AML-193 (cell line): Measurements from ENCODE around the gene MCOLN2.
"Not testable (repeated sequence)": the region's sequence is repeated elsewhere in the genome, so short reads cannot be mapped to it uniquely, and the experiment has no call there.

Experiments used
- DNase-seq, 2 experiments: peaks; one replicate each; lab custom pipeline; 2025; lab: John Stamatoyannopoulos, UW

MCOLN2 gene

DNA sequence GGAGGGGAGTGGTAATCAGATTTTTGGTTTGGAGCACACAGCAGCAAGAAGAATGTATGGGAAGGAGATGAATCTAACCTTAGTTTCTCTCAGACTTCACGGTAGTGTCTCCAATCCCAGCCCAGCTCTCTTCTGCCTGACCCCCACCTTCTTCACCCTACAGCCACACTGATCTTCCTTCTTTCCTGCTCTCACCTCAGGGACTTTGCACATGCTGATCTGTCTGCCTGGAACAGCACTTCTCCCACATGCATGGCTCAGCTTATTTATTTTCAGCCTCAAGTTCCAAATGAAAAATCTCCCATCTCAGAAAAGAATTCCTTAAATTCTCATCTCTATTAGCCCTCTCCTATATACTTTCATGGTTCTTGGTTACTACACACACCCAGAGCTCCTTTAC, 55.1 kb downstream of the MCOLN2 start:
- DNase-seq, result no peak

GRCh38 chr1:84940481-84940880, 56.4 kb downstream of the MCOLN2 start:
- no peak for DNase-seq

DNA sequence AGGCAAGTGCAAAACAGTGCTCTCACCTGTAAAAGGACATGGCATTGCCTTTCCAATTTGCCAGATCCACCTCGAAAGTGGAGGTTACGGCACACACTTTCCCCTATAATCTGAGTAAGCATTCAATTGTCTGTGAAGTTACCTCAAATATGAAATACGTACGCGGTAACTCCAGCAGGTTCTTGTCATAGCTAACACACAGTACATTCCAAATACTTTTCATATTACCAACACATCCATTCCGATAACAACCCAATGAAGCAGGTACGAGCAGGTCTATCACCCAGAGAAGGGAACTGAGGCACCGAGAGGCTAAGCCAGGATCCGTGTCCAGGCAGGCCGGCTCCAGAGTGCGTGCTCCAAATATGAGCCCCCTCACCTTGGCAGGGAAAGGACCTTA, 57.2 kb downstream of the MCOLN2 start:
- no peak for DNase-seq

DNA sequence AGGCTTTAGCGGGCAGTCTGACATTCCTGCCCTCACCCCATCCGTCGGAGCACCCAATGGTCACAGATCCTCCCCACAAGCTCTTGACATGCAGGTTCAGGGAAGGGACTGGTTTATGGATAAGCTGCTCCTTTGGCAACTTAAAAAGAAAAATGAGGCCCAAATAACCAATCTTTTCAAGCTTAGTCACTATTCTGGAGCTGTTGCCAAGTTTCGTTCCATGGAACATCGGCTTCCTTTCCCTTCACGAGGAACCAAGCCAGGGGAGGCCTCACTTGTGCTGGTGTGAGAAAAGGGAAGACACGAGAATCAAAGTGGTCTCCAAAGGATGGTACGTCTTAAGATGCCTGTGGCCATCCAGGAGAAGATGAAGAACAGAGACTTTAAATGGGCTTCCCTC, 57.8 kb downstream of the MCOLN2 start:
- DNase-seq, result no peak

GRCh38 chr1:84936116-84936810, 60.6 kb downstream of the MCOLN2 start:
- peak; percentile 54 to 58 for DNase-seq

GRCh38 chr1:84933011-84933611, 63.8 kb downstream of the MCOLN2 start:
- DNase-seq, result no peak

- no peak for DNase-seq
Observed at GRCh38 chr1:84930831-84931230, 66.1 kb downstream of the MCOLN2 start.

- DNase-seq, result no peak
Observed at GRCh38 chr1:84930329-84930728, 66.6 kb downstream of the MCOLN2 start.

DNA sequence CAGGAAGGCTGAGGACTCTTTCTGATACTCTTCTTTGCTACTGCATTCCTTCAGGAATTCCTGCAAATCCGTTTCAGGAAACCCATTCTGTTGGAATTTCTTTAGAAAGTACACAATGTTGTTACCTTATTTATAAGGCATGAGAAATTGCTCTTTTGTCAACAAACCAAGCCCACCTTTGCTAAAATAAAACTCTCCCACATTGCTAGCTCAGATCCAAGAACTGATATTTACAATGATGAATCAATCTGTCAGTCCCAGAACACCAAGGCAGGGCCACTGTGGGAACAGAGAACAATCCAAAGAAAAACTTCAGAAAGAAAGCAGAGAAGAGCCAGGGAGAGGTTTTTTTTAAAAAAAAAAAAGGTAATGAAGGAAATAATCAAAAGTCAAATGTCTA, 67.3 kb downstream of the MCOLN2 start:
- no peak for DNase-seq

DNA sequence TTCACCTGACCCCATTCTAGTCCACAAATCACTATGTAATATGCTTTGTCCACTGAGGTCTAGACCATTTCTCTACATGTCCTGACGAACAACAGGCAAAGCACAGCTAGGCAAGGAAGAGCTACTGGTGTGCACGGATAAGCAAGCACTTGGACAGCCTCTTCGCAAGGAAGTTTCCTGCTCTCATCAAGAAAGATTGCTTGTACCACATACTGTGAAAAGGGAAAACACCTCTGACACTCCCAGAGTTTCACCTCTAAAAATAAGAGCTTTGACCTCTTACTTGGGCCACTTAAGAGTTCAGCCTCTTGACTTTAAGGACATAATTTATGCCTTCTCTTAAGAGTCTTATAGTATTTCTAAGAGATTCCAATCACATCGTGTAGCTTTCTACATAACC, 67.9 kb downstream of the MCOLN2 start:
- DNase-seq, result no peak

DNA sequence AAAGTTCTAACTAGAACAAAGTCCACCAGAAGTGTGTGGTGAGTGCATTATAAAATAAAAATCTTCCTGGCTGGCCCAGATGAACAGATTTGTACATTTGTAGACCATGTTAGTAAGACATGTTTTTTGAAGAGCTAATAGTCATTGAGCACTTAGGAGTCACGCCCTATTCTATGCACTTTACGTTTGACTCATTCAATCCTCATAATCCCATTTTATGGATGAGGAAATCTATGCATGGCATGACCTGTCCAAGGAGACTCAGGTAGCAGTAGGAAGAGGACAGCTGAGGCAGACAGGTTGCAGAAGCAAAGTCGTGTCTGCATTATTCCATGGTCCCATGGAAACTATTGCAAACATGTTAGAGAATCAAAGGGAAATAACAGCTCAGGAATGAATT, 73.6 kb downstream of the MCOLN2 start:
- DNase-seq, result no peak

DNA sequence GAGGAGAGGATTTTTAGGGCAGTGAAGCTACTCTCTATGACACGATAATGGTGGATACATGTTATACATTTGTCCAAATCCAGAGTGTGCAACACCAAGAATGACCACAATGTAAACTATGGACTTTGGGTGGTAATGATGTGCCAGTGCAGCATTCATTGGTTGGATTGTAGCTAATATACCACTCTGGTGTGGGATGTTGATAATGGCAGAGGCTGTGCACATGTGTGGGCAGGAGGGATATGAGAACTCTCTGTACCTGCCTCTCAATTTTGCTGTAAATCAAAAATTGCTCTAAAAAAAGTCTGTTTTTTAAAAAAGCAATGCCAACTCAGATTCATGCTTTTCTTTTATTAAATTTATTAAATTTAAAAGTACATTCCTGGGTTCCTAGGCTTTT, 76.8 kb downstream of the MCOLN2 start:
- no peak for DNase-seq

DNA sequence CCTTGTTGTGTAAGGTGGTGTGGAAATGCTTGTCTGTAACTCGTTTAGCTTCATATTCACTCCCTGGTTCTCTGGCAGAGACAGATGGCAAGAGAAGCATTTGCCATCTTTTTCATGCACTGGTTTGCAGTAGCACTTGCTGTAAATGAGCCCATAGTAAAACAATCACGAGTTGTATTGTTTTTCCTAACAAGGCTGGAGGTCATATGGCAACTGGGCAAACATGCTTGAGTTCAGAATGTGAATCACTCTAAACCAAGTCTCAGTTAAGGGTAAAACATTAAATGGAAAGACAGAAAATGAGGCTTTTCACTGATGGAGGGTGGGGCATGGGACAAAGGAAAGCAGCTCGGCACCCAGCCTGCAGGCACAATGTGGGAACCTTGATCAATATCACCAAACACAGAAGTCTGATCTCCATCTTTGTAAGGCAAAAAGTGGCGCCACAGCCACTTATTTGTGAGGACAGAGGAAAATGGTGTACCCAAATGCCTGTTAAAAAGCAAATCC, 77.4 kb downstream of the MCOLN2 start:
- no peak for DNase-seq

GRCh38 chr1:84918726-84919336, 78.1 kb downstream of the MCOLN2 start:
- no peak for DNase-seq

- DNase-seq, result no peak
Observed at GRCh38 chr1:84916897-84917296, 80.0 kb downstream of the MCOLN2 start.

DNA sequence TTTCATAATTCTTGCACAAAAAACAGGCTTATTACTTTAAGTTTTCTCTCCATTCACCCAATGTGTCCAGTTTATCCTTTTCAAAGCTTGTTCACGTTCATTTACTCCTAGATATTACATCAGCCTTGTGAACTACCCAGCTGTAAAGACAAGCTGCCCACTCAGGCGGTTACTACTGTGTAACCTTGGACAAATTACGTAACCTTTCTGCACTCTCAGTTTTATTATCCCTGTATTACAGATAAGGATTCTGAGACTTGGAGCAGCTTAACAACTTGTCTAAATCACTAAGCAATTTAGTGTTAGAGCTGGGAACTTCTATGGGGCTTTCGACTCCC, 83.4 kb downstream of the MCOLN2 start:
- no peak for DNase-seq

DNA sequence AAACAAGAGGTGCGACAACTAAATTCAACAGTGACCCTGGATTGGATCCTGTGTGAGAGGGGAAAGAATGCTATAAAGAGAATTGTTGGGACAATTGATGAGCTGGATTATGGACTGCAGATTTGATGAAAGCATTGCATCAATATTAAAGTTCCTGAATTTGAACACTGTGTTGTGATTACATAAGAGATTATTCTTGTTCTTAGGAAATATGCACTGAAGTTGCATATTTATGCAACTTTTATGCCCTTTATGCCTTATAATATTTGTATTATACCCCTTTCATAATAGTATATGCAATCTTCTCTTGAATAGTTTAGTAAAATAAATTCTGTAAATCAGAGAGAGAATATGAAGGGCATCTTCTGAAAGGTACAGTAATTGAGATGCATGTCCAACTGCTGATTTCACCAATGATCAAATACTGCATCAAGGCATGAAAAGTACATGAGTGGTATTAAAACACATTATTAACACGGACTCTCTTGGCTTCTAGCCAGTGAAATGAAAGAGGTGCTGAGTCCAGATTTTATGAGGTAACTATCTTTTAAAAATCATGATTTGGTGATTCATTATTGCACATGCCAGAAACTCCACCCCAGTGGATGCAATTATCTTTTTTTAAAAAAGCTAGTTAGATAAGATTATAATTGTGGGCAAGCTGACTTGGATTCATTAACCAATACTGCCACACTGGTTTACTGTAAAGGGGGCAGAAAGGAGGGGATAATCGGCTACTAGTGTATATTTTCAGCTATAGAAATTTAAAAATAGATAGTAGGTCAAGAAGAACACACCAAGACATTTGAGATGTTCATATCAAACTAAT, 84.0 kb downstream of the MCOLN2 start:
- peak; percentile 0 to 5 for DNase-seq

DNA sequence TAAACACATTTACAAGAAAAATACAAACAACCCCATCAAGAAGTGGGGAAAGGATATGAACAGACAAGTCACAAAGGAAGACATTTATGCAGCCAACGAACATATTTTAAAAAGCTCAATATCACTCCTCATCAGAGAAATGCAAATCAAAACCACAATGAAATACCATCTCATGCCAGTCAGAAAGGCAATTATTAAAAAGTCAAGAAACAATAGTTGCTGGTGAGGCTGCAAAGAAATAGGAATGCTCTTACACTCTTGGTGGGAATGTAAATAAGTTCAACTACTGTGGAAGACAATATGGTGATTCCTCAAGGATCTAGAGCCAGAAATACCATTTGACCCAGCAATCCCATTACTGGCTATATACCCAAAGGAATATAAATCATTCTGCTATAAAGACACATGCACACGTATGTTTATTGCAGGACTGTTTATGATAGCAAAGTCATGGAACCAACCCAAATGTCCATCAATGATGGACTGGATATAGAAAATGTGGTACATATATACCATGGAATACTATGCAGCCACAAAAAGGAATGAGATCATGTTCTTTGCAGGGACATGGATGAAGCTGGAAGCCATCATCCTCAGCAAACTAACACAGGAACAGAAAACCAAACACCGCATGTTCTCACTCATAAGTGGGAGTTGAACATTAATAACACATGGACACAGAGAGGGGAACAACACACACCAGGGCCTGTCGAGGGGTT, 88.0 kb downstream of the MCOLN2 start:
- not testable (repeated sequence) for DNase-seq

DNA sequence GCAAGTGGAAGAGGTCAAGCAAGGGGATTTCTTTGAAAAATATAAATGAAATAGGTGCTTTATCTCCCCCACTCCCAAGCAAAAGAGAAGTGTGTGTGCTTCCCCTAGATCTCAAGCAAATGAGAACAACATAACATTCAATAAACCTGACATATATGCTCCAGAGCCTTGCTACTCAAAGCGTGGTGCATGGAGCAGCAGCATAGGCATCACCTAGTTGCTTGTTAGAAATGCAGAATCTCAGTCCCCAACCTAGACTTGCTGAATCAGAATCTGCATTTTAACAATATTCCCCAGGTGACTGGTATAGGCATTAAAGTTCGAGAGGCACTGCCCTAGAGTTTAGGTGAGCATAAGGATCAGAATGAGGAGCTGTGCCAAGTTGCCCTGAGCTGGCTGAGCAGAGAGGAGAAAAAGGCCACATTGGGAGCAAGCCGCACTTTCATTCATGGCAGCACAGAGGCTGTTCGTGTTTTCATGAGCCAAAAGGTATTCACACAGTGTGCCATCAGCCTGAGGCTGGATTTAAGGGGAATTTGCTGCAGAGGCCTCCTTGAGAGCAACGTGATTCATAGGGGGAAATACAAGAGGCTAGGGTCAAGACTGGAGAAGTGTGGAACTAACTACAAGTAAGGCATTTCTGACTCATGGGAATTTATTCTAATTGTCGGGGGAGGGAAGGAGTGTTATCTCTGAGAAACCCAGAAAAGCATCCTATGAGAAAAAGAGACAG, 89.7 kb downstream of the MCOLN2 start:
- no peak for DNase-seq

DNA sequence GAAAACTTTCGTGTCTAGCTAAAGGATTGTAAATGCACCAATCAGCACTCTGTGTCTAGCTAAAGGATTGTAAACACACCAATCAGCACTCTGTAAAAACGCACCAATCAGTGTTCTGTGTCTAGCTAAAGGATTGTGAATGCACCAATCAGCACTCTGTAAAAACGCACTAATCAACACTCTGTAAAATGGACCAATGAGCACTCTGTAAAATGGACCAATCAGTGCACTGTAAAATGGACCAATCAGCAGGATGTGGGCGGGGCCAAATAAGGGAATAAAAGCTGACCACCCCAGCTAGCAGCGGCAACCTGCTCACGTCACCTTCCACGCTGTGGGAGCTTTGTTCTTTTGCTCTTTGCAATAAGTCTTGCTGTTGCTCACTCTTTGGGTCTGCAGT, 94.2 kb downstream of the MCOLN2 start:
- not testable (repeated sequence) for DNase-seq

GRCh38 chr1:84899969-84900368, 96.9 kb downstream of the MCOLN2 start:
- DNase-seq, result no peak
